GM18870 (cell line): Measurements from ENCODE around the gene RER1.

Experiments used
- ATAC-seq: cut with Tn5 transposase; IDR thresholded peaks from one replicate; pipeline ENCODE4 v1.9.1; 2021; ENCODE audit warnings: moderate library complexity; ENCODE audit not compliant: unreplicated experiment

Gene RER1

DNA sequence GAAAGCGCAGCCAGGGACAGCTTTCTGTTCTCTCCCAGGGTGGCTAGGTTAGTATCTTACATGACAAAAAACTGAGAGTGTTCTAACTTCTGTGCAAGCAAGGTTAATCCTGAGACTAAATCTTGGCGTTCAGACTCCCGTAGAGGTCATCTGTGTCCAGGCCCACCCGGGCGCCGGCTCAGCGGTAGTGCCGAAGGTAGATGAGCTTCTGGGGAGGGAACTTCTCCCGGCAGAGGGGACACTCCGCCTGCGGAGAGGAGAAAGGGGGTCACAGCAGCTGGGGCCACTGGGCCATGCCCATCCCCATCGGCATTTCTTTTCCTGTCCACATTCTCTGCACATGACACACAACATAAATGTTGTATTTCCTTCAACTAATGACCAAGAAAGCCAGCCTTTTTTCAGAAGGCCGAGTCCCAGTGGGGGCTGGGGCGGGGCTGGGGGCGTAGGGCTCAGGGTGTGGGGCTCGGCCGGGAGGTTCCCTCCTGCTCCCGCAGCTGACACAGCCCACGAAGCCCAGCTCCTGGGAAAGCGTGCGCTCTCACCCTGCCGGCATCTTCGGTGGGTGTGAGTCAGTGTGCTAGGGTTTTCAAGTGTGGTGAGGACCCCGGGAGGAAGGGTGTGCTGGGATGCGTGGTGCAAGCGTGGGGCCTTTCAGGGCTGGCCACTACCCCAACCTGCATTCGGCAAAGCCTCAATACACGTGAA lies 14.1 kb downstream of the RER1 start:
- ATAC-seq: no peak

GRCh38 chr1:2406451-2407041 lies 14.9 kb downstream of the RER1 start:
- ATAC-seq: no peak

DNA sequence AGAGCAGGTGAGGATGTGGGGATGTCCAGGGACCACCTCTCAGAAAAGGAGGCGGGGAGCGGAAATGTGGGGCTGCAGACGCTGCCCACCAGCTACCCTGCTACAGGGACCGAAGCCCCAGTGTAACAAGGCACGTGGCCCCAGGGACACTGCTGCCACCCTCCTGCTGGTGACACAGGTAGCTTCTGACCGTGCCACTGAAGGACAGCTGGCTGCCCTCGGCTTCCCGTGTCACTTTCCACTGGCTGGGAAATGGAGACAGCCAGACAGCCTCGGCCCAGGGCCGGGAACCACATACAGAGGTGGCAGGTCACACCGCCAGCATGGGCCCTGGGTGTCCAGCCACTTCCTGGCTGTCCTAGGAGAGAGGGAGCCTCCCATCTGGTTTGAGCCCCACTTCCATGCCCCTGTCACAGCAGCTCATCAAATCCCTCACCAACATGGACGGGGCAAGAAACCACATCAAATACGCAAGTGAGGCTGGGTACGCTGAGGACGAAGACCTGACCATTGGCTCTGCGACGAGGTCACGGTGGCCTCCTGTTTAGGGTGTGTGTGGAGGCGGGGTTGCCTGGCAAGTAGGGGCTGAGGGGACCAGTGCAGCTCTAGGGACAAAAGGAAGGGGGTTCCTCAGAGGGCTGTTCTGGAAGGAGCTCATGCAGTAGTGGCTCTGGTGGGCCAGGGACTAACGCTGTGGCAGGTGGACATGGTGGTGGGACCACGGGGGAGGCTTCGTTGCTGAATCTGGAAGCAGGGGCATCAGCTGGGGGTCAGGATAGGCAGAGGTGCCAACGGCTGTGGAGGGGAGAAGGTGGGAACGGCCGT lies 15.7 kb downstream of the RER1 start:
- no peak for ATAC-seq

DNA sequence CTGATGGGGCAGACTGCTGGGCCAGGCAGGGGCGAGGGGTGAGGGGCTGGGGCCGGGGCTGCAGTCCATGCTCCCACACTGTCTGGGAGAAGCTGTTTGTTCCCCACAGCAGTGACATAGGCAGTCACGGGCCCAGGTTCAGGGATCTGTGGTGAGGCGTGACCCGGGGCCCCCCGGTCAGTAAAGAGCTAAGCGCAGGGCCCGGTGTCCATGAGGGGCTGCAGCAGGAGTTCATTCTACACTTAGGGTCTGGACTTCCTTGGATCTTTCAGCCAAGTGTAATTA lies 16.3 kb downstream of the RER1 start:
- no peak for ATAC-seq

DNA sequence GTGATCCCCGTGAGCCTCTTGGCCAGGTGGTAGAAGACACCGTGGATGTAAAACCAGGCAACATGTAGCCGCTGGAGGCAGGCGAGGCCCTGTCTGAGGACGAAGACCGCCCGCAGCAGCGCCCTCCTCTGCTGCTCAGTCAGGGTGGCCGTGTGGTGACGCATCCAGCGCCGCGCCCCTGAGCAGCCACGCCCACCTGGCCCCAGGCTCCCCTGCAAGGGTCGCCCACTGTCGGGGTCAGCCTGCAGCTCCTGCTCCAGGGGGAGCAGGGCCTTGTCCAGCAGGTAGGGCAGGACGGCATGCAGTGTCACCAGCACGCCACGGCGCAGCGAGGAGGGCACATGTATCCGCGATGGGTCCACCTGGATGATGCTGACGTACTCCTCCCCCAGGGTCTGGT lies 16.8 kb downstream of the RER1 start:
- ATAC-seq: no peak

DNA sequence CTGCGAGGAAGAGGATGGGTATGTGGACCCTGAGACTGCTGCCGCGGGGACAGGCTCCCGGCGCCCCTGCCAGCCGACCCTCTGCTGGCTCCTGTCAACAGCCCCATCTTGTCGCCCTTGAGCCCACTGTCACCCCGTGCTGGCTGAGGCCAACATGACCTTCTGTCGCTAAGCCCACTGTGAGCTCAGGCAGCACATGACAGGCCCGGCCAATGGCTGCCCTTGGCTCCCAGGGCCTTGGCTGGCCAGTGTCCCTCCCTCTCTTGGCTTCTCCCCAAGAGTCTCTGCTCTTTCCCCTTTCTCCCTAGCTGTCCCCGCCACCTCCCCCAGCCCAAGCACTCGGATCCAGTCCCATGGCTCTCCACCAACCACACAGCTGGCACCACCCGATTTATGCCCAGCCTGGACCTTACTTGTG lies 17.2 kb downstream of the RER1 start:
- no peak for ATAC-seq

DNA sequence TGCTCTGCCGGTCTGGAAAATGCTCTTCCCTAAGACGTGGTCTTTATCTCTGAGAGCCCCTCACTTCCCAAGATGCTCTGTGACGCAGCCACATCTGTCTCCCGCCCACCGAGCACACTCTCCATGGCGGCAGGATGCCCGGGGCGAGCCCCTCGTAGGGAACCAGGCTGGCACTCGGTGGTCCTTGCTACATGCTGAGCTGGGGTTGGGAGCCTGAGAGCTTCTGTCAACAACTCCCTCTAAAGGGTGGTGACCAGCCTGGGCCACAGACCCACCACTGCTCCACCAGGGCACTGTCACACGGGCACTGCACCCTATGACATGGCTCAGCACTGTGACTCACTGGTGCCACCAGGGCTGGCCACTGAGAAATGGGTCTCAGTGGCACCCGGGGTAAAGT lies 18.1 kb downstream of the RER1 start:
- no peak for ATAC-seq

DNA sequence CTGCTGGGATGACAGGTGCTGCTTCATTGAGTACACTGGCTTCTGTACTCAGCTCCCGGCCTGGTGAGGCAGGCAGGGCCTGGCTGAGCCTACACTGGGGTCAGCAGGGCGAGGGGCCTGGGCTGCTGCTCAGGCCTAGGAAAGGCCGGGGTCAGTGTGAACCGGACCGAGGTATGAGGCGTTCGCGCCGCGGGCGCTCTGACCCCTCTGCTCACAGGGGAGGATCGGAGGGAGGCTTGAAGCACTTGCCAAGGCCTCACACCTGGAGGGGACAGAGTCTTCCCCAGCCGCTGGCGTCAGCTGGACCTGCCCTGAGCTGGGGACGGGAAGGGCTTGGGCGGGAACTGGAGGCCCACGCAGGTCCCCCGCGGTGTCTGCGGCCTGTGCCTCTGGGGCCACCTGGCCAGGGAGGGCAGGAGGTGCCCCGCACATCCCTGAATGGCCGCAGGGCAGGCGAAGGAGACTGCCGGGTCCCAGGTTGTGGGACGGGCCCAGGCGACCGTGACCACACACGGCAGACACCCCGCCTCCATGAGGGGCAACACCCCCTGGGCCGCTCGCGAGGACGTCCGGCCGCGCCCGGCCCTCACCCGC lies 20.3 kb downstream of the RER1 start:
- ATAC-seq: peak; percentile 9

GRCh38 chr1:2412395-2412772 lies 20.7 kb downstream of the RER1 start, which contains the start of gene PEX10:
Gene PEX10 (minus strand): TSS chr1:2412564. CDS start chr1:2412502, 62 bp downstream.
- ATAC-seq: peak; percentile 38

- peak; percentile 16 for ATAC-seq
Measured at GRCh38 chr1:2412773-2413494, 21.3 kb downstream of the RER1 start.

DNA sequence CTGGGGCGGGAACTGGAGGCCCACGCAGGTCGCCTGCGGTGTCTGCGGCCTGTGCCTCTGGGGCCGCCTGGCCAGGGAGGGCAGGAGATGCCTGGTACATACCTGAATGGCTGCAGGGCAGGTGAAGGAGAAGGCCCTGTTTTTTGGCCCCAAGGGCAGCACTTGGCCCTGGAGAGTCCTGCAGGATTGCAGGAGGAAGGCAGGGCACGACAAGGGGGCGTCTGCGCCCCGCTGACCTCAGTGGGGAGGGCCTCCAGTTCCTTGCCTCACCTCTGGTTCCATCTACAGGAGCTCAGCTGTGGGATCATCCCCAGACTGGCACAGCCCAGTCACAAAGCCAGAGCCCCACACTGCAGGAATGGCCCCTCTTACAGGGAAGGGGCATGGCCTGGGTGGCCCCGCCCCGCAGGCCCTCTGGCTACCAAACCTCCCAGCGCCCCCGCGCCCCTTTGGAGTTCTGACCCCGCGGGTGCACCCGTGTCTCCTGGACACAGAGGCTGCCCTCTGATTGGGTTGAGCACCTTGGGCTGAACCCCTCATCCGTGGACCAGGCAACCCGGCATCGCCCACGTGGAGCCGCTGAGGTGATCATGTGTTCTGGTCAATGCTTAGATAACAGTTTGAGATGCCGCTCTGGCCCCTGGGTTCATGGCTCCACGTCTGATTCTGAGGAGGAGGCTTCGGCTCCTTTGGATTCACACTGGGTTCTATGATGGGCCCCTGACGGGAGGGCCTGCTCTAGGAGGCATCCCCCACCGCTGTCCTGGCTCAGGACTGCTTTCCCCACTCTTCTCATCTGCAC lies 22.1 kb downstream of the RER1 start:
- ATAC-seq: no peak

GRCh38 chr1:2414297-2414958 lies 22.8 kb downstream of the RER1 start:
- no peak for ATAC-seq

GRCh38 chr1:2415337-2415736 lies 23.7 kb downstream of the RER1 start:
- ATAC-seq: no peak

DNA sequence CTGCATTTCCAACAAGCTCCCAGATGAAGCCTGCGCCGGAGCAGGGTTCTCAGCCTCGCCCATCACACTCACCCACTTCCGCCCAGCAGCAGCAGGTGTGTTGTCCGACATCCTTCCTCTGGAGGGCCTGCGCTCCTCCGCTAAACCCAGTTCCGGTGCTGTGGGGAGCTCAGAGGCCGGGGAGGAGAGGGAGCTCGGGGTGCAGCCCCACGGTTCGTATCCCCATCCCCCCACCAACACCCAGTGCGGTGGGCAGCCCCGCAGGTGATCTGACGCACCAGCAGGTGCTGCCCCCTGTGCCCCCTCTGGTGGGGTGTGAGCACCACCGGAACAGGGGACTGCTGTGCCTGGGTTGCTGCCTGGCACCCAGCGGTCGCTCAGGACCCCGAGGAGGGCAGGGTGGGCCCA lies 24.2 kb downstream of the RER1 start:
- ATAC-seq: no peak

DNA sequence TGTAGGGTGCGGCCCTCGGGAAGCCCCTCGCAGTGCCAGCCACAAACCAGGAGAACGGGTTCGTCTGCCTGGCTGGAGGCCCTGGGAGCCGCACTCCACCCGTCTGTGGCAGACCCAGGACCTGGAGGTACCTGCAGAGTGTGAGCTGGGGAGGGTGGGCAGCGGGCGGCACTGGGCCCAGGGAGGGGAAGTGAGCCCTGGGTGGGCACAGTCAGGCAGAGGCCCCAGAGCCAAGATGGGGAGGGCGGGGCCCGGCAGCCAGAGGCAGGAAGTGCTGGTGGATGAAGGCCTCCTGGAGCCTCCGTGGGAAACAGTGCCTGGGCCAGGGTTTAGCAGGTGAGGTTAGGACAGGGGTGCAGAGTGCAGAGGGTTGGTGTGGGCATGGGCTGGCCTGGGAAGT lies 24.8 kb downstream of the RER1 start:
- no peak for ATAC-seq

GRCh38 chr1:2417083-2417832 lies 25.6 kb downstream of the RER1 start:
- ATAC-seq: no peak

- ATAC-seq: no peak
Measured at GRCh38 chr1:2417833-2418225, 26.2 kb downstream of the RER1 start.

GRCh38 chr1:2418791-2419320 lies 27.2 kb downstream of the RER1 start:
- ATAC-seq: no peak

DNA sequence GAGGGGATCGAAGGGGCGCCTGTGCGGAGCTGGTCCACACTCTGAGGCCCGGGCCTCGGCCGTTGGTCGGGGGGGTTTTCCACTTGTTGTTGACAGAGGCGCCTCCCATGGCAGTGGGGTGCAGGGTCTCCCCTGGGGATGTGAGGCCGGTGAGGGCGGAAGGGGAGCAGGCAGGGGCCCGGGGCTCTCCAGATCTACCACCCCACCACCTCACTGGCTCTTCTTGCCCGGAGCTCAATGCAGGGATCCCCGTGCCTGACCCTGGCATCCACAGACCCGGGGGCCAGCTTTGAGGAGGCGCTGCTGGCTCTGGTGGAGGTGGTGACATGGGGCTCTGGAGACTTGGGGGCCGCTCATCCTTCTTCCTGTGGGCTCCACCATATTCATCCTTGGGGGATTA lies 27.8 kb downstream of the RER1 start:
- no peak for ATAC-seq
